ENCODE results near the gene ULBP1. TPM values are rescaled to one million over a fixed set of nuclear protein-coding genes. Genes with fewer than 3 reads are reported as not detected.
A peak's percentile ranks its signal among the peaks of the same experiment; 100 is the strongest.
"Not testable (repeated sequence)": the region's sequence is repeated elsewhere in the genome, so short reads cannot be mapped to it uniquely, and the experiment has no call there.

Gene ULBP1, protein sequence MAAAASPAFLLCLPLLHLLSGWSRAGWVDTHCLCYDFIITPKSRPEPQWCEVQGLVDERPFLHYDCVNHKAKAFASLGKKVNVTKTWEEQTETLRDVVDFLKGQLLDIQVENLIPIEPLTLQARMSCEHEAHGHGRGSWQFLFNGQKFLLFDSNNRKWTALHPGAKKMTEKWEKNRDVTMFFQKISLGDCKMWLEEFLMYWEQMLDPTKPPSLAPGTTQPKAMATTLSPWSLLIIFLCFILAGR
- not detected for total RNA-seq

GRCh38 chr6:149963462-149964307 is at the start of gene ULBP1:
Gene ULBP1 (plus strand): TSS chr6:149963943. CDS start chr6:149964050, 107 bp downstream.
- DNase-seq, result peak; percentile 62

GRCh38 chr6:149915970-149916865 is 47.5 kb upstream of the ULBP1 start:
- no peak for DNase-seq

DNA sequence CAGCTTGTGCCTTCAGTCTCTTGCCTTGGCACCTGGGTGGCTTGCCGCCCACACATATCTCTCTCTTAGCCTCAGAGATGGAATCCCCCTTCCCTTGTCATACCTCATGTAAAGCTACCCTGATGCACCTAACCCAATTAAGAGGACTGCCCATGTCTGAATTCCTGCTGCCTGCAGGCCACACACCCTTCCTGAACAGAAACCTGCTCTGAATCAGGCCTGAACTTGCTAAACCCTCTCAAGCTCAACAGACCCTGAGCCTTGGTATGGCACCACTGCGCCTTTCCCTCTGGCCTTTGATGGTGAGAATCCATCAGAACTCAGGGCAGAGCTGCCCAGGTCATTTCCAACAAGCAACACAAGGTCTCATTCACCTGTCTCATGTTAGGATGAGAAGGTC is 46.1 kb upstream of the ULBP1 start:
- no peak for DNase-seq

GRCh38 chr6:149918151-149918905 is 45.4 kb upstream of the ULBP1 start:
- no peak for DNase-seq

GRCh38 chr6:149919126-149919833 is 44.5 kb upstream of the ULBP1 start:
- not testable (repeated sequence) for DNase-seq

- no peak for DNase-seq
Measured at GRCh38 chr6:149919834-149920225, 43.9 kb upstream of the ULBP1 start.

DNA sequence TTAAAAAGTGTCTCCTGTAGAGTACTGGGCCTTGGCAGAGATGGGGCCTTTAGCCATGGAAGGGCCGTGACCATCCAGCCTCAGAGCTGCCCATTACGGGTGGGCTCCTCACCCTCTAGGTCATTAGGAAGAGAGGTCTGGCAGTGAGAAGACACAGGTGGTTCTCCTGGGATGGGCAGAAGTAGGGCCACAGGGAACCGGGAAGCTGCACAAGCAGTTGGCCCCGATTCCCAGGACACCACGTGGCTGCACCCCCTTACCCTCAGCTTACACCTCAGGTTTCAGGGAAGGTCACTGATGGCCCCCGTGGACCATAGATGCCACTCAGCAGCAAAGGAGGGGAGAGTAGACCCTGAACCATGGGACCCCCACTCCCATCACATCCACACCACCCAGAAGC is 42.4 kb upstream of the ULBP1 start:
- DNase-seq, result no peak

DNA sequence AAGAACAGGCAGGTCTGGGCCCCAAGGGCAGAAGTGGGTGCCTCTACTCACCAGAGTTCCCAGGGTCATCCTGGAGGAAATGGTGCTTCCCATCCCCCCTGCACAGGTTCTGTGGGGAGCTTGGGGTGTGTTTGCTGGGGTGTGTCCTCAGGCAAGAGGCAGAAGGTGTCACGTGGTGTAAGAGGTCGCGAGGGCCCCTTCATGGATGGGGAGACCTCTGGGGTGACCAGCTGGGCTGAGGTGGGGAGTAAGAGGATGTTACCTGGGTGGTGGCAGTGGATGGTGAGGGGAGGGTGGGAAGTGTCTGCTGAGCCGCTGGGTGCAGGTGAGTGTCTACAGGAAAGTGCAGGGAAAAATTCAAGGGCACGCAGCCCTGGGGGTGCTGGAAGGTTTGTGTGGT is 41.7 kb upstream of the ULBP1 start:
- not testable (repeated sequence) for DNase-seq

- peak; percentile 68 for DNase-seq
Measured at GRCh38 chr6:149922642-149923326, 41.0 kb upstream of the ULBP1 start, which contains the start of gene RAET1G. Gene RAET1G (minus strand): TSS chr6:149923121. CDS start chr6:149923010, 111 bp downstream.

GRCh38 chr6:149923327-149923986 is 40.3 kb upstream of the ULBP1 start:
- DNase-seq, result no peak

DNA sequence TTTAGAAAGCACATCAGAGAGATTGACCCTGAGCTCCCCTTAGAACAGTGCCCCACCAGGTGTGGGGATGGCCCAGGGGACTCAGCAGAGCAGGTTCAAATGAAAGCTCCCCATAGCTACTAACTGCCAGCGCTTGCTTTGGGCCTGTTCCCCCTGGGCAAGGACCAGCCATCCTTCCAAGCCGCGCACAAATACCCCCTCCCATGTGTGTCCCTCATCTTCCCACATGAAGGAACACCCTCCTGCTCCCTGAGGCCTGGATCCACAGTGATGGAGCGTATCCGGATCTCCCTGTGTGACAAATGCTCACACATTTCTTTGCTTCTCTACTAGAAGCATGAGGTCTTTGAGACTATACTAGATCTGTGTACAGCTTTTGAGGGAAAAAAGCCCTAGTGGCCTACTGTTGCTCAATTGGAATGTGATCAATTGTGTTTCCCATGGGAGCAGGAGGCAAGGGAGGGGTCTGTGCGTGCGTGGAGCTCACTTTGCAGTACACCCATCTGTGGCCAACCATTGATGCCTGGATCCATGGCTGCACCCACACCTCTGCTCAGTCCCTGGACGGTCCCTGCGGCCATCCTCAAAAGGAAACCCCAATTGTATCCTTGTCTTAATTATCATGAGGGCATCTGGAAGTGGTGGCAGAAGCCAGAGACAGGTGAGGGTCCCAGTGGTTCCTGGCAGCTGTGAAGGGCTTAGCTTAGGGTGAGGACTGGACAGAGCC is 39.4 kb upstream of the ULBP1 start:
- no peak for DNase-seq

DNA sequence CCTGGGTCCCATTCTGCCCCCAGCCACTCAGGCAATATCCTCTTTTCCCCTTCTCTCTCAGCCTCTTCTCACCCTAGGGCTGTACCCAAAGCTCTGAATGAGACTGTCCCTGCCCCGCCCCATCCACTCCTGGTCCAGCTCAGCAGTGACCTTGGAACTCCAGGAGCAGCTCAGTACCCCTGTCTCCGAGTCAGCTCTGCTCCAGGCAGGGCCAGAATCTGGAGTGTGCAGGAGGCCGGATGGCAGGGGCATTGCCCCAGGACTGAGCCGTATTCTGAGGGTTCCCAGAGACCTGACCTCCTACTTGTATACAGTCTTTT is 38.9 kb upstream of the ULBP1 start:
- no peak for DNase-seq

GRCh38 chr6:149925253-149925973 is 38.3 kb upstream of the ULBP1 start:
- DNase-seq, result no peak

GRCh38 chr6:149925974-149926777 is 37.6 kb upstream of the ULBP1 start:
- peak; percentile 50 for DNase-seq

DNA sequence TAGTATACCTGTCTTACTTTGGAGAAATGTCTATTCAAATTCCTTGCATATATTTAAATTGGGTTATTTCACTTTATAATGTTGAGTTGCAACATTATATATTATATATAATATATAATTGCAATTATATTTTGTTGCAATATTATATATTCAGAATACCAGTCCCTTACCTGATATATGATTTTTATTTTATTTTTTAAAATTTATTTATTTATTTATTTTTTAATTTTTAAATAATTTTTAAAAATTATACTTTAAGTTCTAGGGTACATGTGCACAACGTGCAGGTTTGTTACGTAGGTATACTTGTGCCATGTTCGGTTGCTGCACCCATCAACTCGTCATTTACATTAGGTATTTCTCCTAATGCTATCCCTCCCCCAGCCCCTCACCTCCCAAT is 36.7 kb upstream of the ULBP1 start:
- DNase-seq, result not testable (repeated sequence)

DNA sequence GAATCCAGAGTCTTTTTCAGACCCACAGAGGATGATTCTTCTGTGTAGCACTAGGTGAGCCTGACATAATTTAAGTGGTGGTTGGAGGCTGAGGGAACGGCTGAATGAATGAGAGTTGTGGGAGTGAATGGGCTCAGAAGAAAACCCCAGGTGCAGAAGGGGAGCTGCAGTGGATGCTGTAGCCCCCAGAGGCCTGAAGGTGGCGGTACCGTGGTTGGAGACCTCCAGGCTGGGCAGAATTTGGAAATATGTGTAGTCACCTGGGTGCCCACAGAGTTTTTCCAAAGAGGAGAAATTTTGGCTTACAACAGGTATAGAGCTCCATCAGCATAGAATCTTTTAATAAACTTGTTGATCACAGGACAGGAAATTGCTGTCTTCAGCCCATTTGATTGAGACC is 34.3 kb upstream of the ULBP1 start:
- no peak for DNase-seq

GRCh38 chr6:149931501-149931900 is 32.2 kb upstream of the ULBP1 start:
- DNase-seq, result no peak

GRCh38 chr6:149933036-149933435 is 30.7 kb upstream of the ULBP1 start:
- DNase-seq, result no peak
